HG02840 (cell line): ENCODE measurements around the gene PRSS36.

Experiments
- ATAC-seq: cut with Tn5 transposase; IDR thresholded peaks from one replicate; pipeline ENCODE4 v1.9.1; 2021; ENCODE audit warnings: mild to moderate bottlenecking, moderate library complexity, moderate number of reproducible peaks; ENCODE audit not compliant: unreplicated experiment, low FRiP score

PRSS36 gene

DNA sequence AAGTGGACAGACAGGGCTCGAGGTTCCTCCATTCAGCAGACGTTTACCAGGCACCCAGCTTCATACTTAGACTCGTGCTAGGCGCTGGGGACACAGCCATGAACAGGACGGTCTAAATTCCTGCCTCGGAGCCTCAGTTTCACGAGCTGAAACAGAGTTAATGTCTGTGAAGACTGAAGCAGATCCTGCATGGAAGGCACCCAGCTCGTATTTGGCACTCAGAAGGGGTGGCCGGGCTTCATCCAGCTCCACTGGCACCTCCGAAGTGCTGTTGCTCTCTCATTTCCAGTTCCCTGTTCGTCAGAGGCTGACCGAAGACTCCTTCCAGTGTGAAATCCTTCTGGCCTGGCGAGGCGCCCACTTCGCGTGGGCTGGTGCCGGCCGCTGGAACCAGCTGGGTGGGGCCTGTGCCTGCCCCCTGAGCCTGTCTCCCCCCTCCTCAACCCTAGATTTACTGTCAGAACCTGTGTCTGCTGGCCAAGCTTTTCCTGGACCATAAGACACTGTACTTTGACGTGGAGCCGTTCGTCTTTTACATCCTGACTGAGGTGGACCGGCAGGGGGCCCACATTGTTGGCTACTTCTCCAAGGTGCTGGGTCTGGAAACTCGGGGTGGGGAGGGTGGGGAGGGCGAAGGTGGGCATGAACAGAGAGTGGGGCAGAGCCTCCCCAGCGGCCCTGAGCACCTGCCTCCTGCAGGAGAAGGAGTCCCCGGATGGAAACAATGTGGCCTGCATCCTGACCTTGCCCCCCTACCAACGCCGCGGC lies 20.1 kb downstream of the PRSS36 start:
- ATAC-seq: no peak

GRCh38 chr16:31128711-31129567 lies 20.9 kb downstream of the PRSS36 start:
- no peak for ATAC-seq

GRCh38 chr16:31127182-31127581 lies 22.7 kb downstream of the PRSS36 start:
- no peak for ATAC-seq

GRCh38 chr16:31125844-31126243 lies 24.0 kb downstream of the PRSS36 start:
- no peak for ATAC-seq

DNA sequence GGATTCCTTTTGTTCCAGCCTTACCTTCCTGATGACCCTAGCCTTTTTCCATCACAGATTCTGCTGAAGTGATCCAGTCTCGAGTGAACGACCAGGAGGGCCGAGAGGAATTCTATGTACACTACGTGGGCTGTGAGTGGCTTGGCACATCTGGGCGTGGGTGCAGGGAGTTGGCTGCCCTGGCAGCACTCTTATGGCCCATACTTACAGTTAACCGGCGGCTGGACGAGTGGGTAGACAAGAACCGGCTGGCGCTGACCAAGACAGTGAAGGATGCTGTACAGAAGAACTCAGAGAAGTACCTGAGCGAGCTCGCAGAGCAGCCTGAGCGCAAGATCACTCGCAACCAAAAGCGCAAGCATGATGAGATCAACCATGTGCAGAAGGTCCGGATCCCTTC lies 29.7 kb downstream of the PRSS36 start:
- ATAC-seq: no peak

GRCh38 chr16:31118223-31119155 lies 31.4 kb downstream of the PRSS36 start:
- ATAC-seq: no peak

- peak; percentile 94 for ATAC-seq
Measured at GRCh38 chr16:31117384-31118222, 32.3 kb downstream of the PRSS36 start, which contains the start of gene KAT8. Gene KAT8, plus strand, starts transcription at chr16:31117664. Its CDS starts 18 bp downstream, at chr16:31117682.

GRCh38 chr16:31114468-31114867 lies 35.4 kb downstream of the PRSS36 start:
- no peak for ATAC-seq

DNA sequence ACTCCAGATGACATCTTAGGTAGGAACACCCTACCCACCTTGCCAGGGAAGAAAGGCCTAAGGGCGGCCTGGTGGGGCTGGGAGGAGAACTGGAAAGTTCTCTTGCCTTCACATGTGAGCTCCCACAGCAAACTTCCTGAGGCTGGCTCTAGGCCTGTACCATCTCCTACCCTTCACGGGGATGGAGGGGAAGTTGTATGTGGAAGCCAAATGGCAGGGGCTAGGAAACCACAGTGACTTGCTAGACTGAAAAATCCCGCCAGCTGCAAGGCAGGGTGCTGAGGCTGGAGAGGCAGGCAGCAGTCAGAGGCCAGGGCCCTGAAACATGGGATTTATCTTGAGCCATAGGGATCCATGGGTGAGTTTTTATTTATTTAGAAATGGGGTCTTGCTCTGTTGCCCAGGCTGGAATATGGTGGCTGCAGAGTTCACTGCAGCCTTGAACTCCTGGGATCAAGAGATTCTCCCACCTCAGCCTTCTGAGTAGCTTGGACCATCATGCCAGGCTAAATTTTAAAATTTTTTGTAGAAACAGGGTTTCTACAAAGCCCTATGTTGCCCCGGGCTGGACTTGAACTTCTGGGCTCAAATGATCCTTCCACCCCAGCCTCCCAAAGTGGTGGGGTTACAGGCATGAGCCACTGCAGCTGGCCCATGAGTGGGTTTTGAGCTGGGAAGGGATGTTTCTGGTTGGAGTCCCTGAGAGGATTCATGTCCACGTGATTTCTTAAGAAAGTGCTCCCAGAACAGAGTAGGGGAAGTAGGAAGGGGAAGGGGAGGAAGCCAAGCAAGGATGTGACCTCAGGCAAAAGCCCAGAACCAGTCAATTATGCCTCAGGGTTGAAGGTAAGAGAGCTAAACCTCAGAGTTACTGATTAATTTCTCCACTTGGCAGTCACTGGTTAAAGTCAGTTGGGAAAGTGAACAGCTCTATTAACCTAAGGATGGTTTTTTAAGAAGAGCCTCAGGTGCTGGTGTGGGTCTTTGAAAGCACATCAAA lies 36.4 kb downstream of the PRSS36 start:
- no peak for ATAC-seq

- no peak for ATAC-seq
Measured at GRCh38 chr16:31112711-31113110, 37.2 kb downstream of the PRSS36 start.

DNA sequence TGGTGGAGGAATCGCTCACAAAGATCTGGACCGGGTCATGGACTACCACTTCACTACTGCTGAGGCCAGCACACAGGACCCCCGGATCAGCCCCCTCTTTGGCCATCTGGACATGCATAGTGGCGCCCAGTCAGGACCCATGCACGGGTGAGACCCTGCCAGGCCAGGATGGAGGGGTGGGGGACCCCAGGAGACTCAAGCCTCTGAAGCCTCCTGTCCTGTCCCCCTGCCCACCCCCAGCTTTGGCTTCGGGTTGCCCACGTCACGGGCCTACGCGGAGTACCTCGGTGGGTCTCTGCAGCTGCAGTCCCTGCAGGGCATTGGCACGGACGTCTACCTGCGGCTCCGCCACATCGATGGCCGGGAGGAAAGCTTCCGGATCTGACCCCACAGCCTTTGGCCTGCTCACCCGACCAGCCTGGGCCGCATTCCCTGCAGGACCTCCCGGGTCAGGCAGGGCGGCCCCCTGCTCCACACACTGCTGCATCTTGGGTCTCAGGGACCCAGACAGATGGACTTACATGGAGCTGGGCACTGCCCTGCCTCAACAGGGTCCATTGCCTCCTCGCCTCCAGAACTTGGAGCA lies 37.9 kb downstream of the PRSS36 start:
- ATAC-seq: no peak

- ATAC-seq: no peak
Measured at GRCh38 chr16:31110106-31111034, 39.5 kb downstream of the PRSS36 start.

DNA sequence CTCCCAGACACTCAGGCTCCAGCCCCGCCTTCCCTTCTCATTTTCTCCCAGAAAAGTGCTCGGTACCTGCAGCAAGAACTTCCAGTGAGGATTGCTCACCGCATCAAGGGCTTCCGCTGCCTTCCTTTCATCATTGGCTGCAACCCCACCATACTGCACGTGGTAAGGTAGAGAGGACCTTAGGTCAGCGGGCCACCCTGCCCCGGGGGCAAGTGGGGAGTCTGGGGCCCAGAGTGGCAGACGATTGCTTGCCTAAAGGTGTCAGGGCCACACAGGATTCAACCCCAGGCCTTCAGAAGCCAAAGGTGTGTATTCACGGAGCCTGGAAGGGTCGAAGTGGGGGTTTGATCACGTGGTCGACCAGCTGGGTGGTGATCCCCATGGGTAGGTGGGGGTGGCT lies 40.2 kb downstream of the PRSS36 start:
- no peak for ATAC-seq

- peak; percentile 3 for ATAC-seq
Measured at GRCh38 chr16:31108794-31109558, 40.9 kb downstream of the PRSS36 start.

DNA sequence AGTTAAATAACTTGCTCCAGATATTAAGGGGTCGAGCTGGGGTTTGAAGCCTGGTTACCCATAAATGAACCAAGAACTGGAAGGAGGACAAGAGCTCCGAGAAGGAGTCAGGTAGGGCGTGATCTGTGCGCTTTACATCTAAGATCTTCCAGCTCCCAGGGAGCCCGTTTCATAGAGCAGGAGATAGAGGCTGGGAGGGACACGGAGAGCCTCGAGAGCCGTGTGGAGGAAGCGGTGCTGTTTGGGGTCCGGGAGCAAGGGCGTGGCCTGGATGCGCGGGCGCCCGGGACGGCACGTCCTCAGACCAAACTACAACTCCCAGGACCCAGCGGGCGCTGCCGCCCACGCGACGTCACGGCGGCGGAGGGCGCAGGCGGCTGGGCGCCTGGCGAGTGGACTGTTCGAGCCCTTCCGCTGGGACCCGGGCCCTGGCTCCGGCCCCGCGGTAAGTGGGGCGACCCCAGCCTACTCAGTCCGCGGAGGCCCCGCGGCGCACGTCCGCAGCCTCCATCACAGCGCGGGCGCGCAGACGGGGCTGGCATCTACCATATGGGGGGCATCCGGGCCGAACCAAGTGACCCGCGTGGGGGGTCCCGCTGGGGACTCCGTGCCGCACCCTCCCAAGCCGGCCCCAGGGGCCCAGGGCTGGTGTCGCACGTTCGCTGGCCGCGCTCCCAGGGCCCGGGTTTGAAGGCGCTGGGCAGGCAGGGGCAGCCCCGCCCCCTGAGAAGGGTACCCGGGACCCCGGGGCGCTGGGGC lies 41.7 kb downstream of the PRSS36 start, which contains the start of gene BCKDK:
Gene BCKDK (plus strand): TSS at position 352 of the 759 bp plus-strand sequence. CDS start 838 bp downstream, outside the sequence.
- ATAC-seq: peak; percentile 74
